ENCODE results near the gene PGRMC2. TPM values are rescaled to one million over a fixed set of nuclear protein-coding genes. Genes with fewer than 3 reads are reported as not detected.
"Not testable (repeated sequence)": the region's sequence is repeated elsewhere in the genome, so short reads cannot be mapped to it uniquely, and the experiment has no call there.

PGRMC2 gene
- polyA plus RNA-seq, 1 donor: 59.8 TPM

GRCh38 chr4:128268970-128269369 is 18.6 kb downstream of the PGRMC2 start:
- no peak for DNase-seq (ENCODE audit: low read depth)

GRCh38 chr4:128267745-128268144 is 19.9 kb downstream of the PGRMC2 start:
- no peak for DNase-seq (ENCODE audit: low read depth)

- not testable (repeated sequence) for DNase-seq (ENCODE audit: low read depth)
Observed at GRCh38 chr4:128267171-128267570, 20.4 kb downstream of the PGRMC2 start.

GRCh38 chr4:128265550-128265949 is 22.1 kb downstream of the PGRMC2 start:
- DNase-seq (ENCODE audit: low read depth): not testable (repeated sequence)

GRCh38 chr4:128259889-128260288 is 27.7 kb downstream of the PGRMC2 start:
- not testable (repeated sequence) for DNase-seq (ENCODE audit: low read depth)

- not testable (repeated sequence) for DNase-seq (ENCODE audit: low read depth)
Observed at GRCh38 chr4:128258166-128258565, 29.4 kb downstream of the PGRMC2 start.

GRCh38 chr4:128256539-128256938 is 31.1 kb downstream of the PGRMC2 start:
- DNase-seq (ENCODE audit: low read depth): no peak

- DNase-seq (ENCODE audit: low read depth): no peak
Observed at GRCh38 chr4:128255906-128256305, 31.7 kb downstream of the PGRMC2 start.

GRCh38 chr4:128249787-128250668 is 37.6 kb downstream of the PGRMC2 start:
- no peak for DNase-seq (ENCODE audit: low read depth)

GRCh38 chr4:128247906-128248305 is 39.7 kb downstream of the PGRMC2 start:
- no peak for DNase-seq (ENCODE audit: low read depth)

- not testable (repeated sequence) for DNase-seq (ENCODE audit: low read depth)
Observed at GRCh38 chr4:128245391-128245790, 42.2 kb downstream of the PGRMC2 start.

GRCh38 chr4:128244379-128244778 is 43.2 kb downstream of the PGRMC2 start:
- no peak for DNase-seq (ENCODE audit: low read depth)

GRCh38 chr4:128242601-128243000 is 45.0 kb downstream of the PGRMC2 start:
- DNase-seq (ENCODE audit: low read depth): no peak

- DNase-seq (ENCODE audit: low read depth): no peak
Observed at GRCh38 chr4:128241981-128242380, 45.6 kb downstream of the PGRMC2 start.

- no peak for DNase-seq (ENCODE audit: low read depth)
Observed at GRCh38 chr4:128241425-128241913, 46.1 kb downstream of the PGRMC2 start.

- no peak for DNase-seq (ENCODE audit: low read depth)
Observed at GRCh38 chr4:128241019-128241418, 46.6 kb downstream of the PGRMC2 start.

- DNase-seq (ENCODE audit: low read depth): no peak
Observed at GRCh38 chr4:128234836-128235235, 52.8 kb downstream of the PGRMC2 start.

- DNase-seq (ENCODE audit: low read depth): no peak
Observed at GRCh38 chr4:128232719-128233118, 54.9 kb downstream of the PGRMC2 start.

GRCh38 chr4:128228845-128229795 is 58.5 kb downstream of the PGRMC2 start:
- no peak for DNase-seq (ENCODE audit: low read depth)

- DNase-seq (ENCODE audit: low read depth): no peak
Observed at GRCh38 chr4:128227991-128228571, 59.5 kb downstream of the PGRMC2 start.

GRCh38 chr4:128225148-128225547 is 62.5 kb downstream of the PGRMC2 start:
- no peak for DNase-seq (ENCODE audit: low read depth)

- no peak for DNase-seq (ENCODE audit: low read depth)
Observed at GRCh38 chr4:128221586-128221985, 66.0 kb downstream of the PGRMC2 start.

All from forelimb muscle (tissue), 1 donor.